ENCODE measurements around the gene TRPM5. TPM values are rescaled to one million over a fixed set of nuclear protein-coding genes. Genes with fewer than 3 reads are reported as not detected.

TRPM5 gene
- polyA plus RNA-seq, 1 donor (not counting 4 experiments of a cell fraction or from before 2014, with no cell fraction given): not detected

- no peaks in the 10 kb centered on the region for H3K36me3 ChIP-seq (ENCODE audit: control insufficient read depth in 2 of 2, extremely low read depth in 1 of 2, insufficient read depth in 2 of 2, low read length in 2 of 2)
- H3K27ac ChIP-seq (ENCODE audit: control insufficient read depth, insufficient read depth, low read length): no peak overlapping the region
- dilution Hi-C loops (cut with MboI; ENCODE audit: extremely low pct_ligation_motif_present, low sequenced_read_pairs): no loop called here
- H3K9me3 ChIP-seq (ENCODE audit: control insufficient read depth, low read depth, low read length): no peaks in the 10 kb centered on the region
- no peaks in the 10 kb centered on the region for H3K9me1 ChIP-seq (ENCODE audit: control insufficient read depth, extremely low read depth, insufficient read depth, low read length)
- no peak overlapping the region for H3K4me2 ChIP-seq (ENCODE audit: control insufficient read depth, extremely low read depth, insufficient read depth, low read depth, low read length)
- no peaks in the 10 kb centered on the region for H3K79me2 ChIP-seq (ENCODE audit: control insufficient read depth, insufficient read depth, low read length)
- no peak for FAIRE-seq
- H3K4me1 ChIP-seq (ENCODE audit: control insufficient read depth, extremely low read depth, insufficient read depth, low read length): no peaks in the 10 kb centered on the region
- H4K20me1 ChIP-seq (ENCODE audit: control insufficient read depth, extremely low read depth, insufficient read depth, low read length): no peaks in the 10 kb centered on the region
- H3K4me3 ChIP-seq (ENCODE audit: control insufficient read depth in 2 of 3, extremely low read depth in 1 of 3, insufficient read depth in 2 of 3, low read depth in 1 of 3, low read length in 3 of 3): no peak overlapping the region
- DNase-seq (ENCODE audit: low read depth, low spot score): no peak
- H3K27me3 ChIP-seq (ENCODE audit: control insufficient read depth, extremely low read depth, insufficient read depth, low read length): peaks cover 3% of the 10 kb centered on the region
- no peak overlapping the region for H2AFZ ChIP-seq (ENCODE audit: control insufficient read depth, low read length)
- TF ChIP-seq EZH2 (IDR thresholded peaks at IDR 0.05; ENCODE audit: low read length) (no peak), CTCF (optimal IDR thresholded peaks at IDR 0.05 in 1 of 3, IDR thresholded peaks at IDR 0.05 in 1 of 3, conservative IDR thresholded peaks at IDR 0.05 in 1 of 3; ENCODE audit: extremely low read depth in 1 of 3, insufficient read depth in 2 of 3, low read length in 3 of 3) (no peak)
- no peak overlapping the region for H3K9ac ChIP-seq (ENCODE audit: control insufficient read depth, extremely low read depth, insufficient read depth, low read length)
These were observed 12.9 kb downstream of the TRPM5 start for GRCh38 chr11:2431395-2431794.

DNA sequence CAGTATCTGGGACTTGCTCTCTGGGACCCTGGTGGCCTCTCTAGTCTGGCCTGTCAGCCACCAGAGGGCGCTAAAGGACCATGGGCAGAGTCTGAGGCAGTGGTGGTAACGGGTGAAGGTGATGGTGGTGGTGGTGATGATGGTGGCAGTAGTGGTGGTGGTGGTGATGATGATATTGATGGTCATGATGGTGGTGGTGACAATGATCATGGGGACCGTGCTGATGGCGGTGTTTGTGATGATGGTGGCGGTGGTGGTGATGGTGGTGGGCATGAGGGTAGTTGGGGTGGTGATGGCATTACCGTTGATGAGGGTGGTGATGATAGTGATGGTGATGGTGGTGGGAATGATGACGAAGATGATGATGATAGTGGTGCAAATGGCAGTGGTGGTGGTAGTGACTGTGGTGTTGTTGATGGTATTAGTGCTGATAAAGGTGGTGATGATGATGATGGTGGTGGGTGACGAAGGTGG is 16.0 kb downstream of the TRPM5 start:
- dilution Hi-C loops (cut with MboI; ENCODE audit: extremely low pct_ligation_motif_present, low sequenced_read_pairs): no loop called here
- DNase-seq (ENCODE audit: low read depth, low spot score): no peak

More for the DNA sequence above, 16.0 kb downstream of the TRPM5 start:
- H3K9me3 ChIP-seq (ENCODE audit: control insufficient read depth, low read depth, low read length): no peaks in the 10 kb centered on the region
- no peaks in the 10 kb centered on the region for H3K36me3 ChIP-seq (ENCODE audit: control insufficient read depth in 2 of 2, extremely low read depth in 1 of 2, insufficient read depth in 2 of 2, low read length in 2 of 2)
- FAIRE-seq: no peak
- H4K20me1 ChIP-seq (ENCODE audit: control insufficient read depth, extremely low read depth, insufficient read depth, low read length): no peaks in the 10 kb centered on the region
- peaks cover 3% of the 10 kb centered on the region for H3K27me3 ChIP-seq (ENCODE audit: control insufficient read depth, extremely low read depth, insufficient read depth, low read length)
- H3K9me1 ChIP-seq (ENCODE audit: control insufficient read depth, extremely low read depth, insufficient read depth, low read length): no peaks in the 10 kb centered on the region
- H3K4me2 ChIP-seq (ENCODE audit: control insufficient read depth, extremely low read depth, insufficient read depth, low read depth, low read length): no peak overlapping the region
- no peak overlapping the region for H3K27ac ChIP-seq (ENCODE audit: control insufficient read depth, insufficient read depth, low read length)
- no peaks in the 10 kb centered on the region for H3K79me2 ChIP-seq (ENCODE audit: control insufficient read depth, insufficient read depth, low read length)
- TF ChIP-seq EZH2 (IDR thresholded peaks at IDR 0.05; ENCODE audit: low read length) (no peak), CTCF (optimal IDR thresholded peaks at IDR 0.05 in 1 of 3, IDR thresholded peaks at IDR 0.05 in 1 of 3, conservative IDR thresholded peaks at IDR 0.05 in 1 of 3; ENCODE audit: extremely low read depth in 1 of 3, insufficient read depth in 2 of 3, low read length in 3 of 3) (peak; percentile 93 to 96 (median 94))
- H2AFZ ChIP-seq (ENCODE audit: control insufficient read depth, low read length): no peak overlapping the region
- H3K4me1 ChIP-seq (ENCODE audit: control insufficient read depth, extremely low read depth, insufficient read depth, low read length): no peaks in the 10 kb centered on the region
- H3K9ac ChIP-seq (ENCODE audit: control insufficient read depth, extremely low read depth, insufficient read depth, low read length): no peak overlapping the region
- no peak overlapping the region for H3K4me3 ChIP-seq (ENCODE audit: control insufficient read depth in 2 of 3, extremely low read depth in 1 of 3, insufficient read depth in 2 of 3, low read depth in 1 of 3, low read length in 3 of 3)
